Measurements from ENCODE around the gene LECT2.

The LECT2 gene

DNA sequence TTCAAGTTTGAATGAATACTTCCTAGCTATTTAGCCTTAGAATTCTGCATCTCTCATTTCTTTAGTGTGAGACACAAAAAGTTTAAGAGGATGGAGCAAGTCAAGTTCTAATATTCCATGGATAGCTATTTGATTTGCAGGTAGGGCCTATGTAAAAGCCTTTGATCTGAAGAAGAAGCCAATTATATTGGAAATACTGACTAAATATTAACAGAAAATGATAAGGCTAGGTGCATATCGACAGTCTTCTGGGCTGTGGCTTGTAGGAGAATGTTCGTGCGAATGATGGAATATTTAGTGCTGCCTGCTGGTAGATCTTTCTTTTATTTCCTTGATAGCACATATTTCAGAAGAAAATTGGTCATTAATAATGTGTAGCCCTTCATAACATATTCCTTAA, at the start of gene LECT2:
LECT2 (minus strand) TSS at position 85 of the 400 bp plus-strand sequence. CDS start 150 bp downstream, outside the sequence.
- Histone ChIP-seq H3K27me3 (ENCODE audit: control insufficient read depth in 2 of 2, insufficient read depth in 2 of 2, low read length in 2 of 2) (no peaks in the 10 kb centered on the region), H3K4me1 (ENCODE audit: control insufficient read depth in 2 of 2, insufficient read depth in 2 of 2, low read length in 2 of 2) (no peaks in the 10 kb centered on the region), H3K9me3 (ENCODE audit: control insufficient read depth in 2 of 2, low read length in 2 of 2) (no peaks in the 10 kb centered on the region), H3K9ac (ENCODE audit: low read depth in 1 of 2, low read length in 2 of 2) (no peak within 1 kb of the TSS), H3K36me3 (ENCODE audit: control insufficient read depth in 2 of 2, insufficient read depth in 2 of 2, low read length in 2 of 2) (no peaks in the 10 kb centered on the region), H3K27ac (ENCODE audit: low read depth in 2 of 2, low read length in 2 of 2) (no peak within 1 kb of the TSS), H3K4me3 (ENCODE audit: low read length in 2 of 2) (no peak within 1 kb of the TSS)

- Histone ChIP-seq H3K9ac (ENCODE audit: low read depth in 1 of 2, low read length in 2 of 2) (no peak overlapping the region), H3K27ac (ENCODE audit: low read depth in 2 of 2, low read length in 2 of 2) (no peak overlapping the region), H3K27me3 (ENCODE audit: control insufficient read depth in 2 of 2, insufficient read depth in 2 of 2, low read length in 2 of 2) (peaks cover 0 to under 1% of the 10 kb centered on the region in 2 donors), H3K9me3 (ENCODE audit: control insufficient read depth in 2 of 2, low read length in 2 of 2) (no peaks in the 10 kb centered on the region), H3K4me1 (ENCODE audit: control insufficient read depth in 2 of 2, insufficient read depth in 2 of 2, low read length in 2 of 2) (no peaks in the 10 kb centered on the region), H3K36me3 (ENCODE audit: control insufficient read depth in 2 of 2, insufficient read depth in 2 of 2, low read length in 2 of 2) (no peaks in the 10 kb centered on the region), H3K4me3 (ENCODE audit: low read length in 2 of 2) (no peak overlapping the region)
These were observed 49.7 kb upstream of the LECT2 start for GRCh38 chr5:136004436-136004835.

DNA sequence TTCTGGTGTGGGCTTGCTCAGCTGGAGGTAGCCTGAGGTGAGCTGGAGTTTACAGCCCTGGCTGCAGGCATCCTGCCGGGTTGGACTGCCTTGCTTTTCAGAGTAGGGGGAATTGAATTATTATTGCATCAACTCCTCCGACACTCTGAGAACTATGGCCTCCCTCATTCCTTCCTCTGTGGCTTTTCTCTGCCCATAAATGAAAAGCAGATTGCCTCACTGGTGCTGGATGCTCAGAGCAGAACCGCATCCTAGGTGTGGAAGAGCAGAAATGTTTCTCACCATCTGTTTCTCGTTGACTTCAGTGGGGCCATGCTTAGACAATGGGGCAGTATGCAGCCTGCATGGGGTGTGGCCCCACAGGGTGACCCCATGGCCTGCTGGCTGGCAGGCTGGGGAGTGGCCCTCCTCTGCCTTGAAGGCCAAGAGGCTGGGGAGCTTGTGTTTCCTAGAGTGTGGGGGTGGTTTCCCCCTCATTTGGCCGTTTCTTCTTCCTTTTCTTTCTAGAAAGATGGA, 46.7 kb upstream of the LECT2 start:
- Histone ChIP-seq H3K4me1 (ENCODE audit: control insufficient read depth in 2 of 2, insufficient read depth in 2 of 2, low read length in 2 of 2) (no peaks in the 10 kb centered on the region), H3K9me3 (ENCODE audit: control insufficient read depth in 2 of 2, low read length in 2 of 2) (no peaks in the 10 kb centered on the region), H3K36me3 (ENCODE audit: control insufficient read depth in 2 of 2, insufficient read depth in 2 of 2, low read length in 2 of 2) (no peaks in the 10 kb centered on the region), H3K9ac (ENCODE audit: low read depth in 1 of 2, low read length in 2 of 2) (no peak overlapping the region), H3K27ac (ENCODE audit: low read depth in 2 of 2, low read length in 2 of 2) (no peak overlapping the region), H3K27me3 (ENCODE audit: control insufficient read depth in 2 of 2, insufficient read depth in 2 of 2, low read length in 2 of 2) (peaks cover 0 to 2% of the 10 kb centered on the region in 2 donors), H3K4me3 (ENCODE audit: low read length in 2 of 2) (no peak overlapping the region)

DNA sequence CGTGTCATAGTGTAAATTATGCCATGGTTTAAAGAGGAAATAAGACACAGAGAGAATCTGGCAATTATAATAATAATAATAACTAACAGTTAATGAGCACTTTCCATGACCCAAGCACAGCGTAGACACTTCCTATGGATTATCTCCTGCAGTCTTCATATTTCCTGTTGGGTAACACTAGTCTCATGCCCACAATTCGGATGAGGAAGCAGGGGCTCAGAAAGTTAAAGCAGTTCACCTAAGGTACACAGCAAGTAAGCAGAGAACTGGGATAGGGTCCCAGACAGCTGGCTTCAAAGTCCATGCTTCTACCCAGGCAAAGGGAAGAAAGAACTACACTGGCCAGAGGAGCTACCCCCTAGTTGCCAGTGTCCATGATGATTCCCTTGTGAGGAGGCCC, 46.1 kb upstream of the LECT2 start:
- no peak overlapping the region for H3K4me3 ChIP-seq (ENCODE audit: low read length in 2 of 2)
- H3K27ac ChIP-seq (ENCODE audit: low read depth in 2 of 2, low read length in 2 of 2), result no peak overlapping the region
- H3K9me3 ChIP-seq (ENCODE audit: control insufficient read depth in 2 of 2, low read length in 2 of 2), result no peaks in the 10 kb centered on the region
- H3K9ac ChIP-seq (ENCODE audit: low read depth in 1 of 2, low read length in 2 of 2), result no peak overlapping the region
- peaks cover 0 to 2% of the 10 kb centered on the region in 2 donors for H3K27me3 ChIP-seq (ENCODE audit: control insufficient read depth in 2 of 2, insufficient read depth in 2 of 2, low read length in 2 of 2)
- H3K36me3 ChIP-seq (ENCODE audit: control insufficient read depth in 2 of 2, insufficient read depth in 2 of 2, low read length in 2 of 2), result no peaks in the 10 kb centered on the region
- no peaks in the 10 kb centered on the region for H3K4me1 ChIP-seq (ENCODE audit: control insufficient read depth in 2 of 2, insufficient read depth in 2 of 2, low read length in 2 of 2)

- Histone ChIP-seq H3K9ac (ENCODE audit: low read depth in 1 of 2, low read length in 2 of 2) (no peak overlapping the region), H3K27ac (ENCODE audit: low read depth in 2 of 2, low read length in 2 of 2) (no peak overlapping the region), H3K36me3 (ENCODE audit: control insufficient read depth in 2 of 2, insufficient read depth in 2 of 2, low read length in 2 of 2) (no peaks in the 10 kb centered on the region), H3K9me3 (ENCODE audit: control insufficient read depth in 2 of 2, low read length in 2 of 2) (no peaks in the 10 kb centered on the region), H3K27me3 (ENCODE audit: control insufficient read depth in 2 of 2, insufficient read depth in 2 of 2, low read length in 2 of 2) (peaks cover 0 to 2% of the 10 kb centered on the region in 2 donors), H3K4me3 (ENCODE audit: low read length in 2 of 2) (no peak overlapping the region), H3K4me1 (ENCODE audit: control insufficient read depth in 2 of 2, insufficient read depth in 2 of 2, low read length in 2 of 2) (no peaks in the 10 kb centered on the region)
These were observed 45.4 kb upstream of the LECT2 start for GRCh38 chr5:136000147-136000546.

DNA sequence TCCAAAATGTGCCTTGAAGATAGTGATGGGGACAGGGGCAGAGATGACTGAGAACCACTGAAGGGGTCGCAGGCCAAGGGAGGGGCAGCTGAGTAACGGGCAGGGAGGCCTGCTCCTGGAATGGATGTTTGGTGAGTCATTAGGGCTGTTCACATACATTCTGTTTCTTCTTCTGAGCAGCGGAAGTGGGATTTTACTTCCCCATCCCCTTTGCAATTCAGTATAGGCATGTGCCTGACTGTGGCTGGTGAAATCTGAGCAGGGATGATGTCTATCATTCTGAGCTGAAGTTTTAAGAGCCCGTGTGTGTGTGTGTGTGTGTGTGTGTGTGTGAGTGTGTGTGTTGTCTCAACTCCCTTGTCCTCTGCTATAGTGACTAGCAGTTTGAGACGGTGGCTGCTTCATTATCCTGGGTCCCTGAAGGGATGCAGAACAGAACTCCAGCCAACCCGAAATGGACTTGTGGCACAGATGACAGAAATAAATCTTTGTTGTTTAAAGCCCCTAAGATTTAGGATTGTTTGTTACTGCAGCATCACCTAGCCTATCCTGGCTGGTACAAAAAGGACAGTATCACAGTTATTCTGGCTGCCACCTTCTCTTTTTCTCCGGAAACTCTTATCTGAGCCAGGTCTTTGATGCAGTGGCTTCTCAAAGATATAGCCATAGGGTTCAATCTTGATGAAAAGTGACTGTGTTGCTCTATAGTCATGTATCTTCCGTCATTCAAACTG, 44.8 kb upstream of the LECT2 start:
- no peak overlapping the region for H3K9ac ChIP-seq (ENCODE audit: low read depth in 1 of 2, low read length in 2 of 2)
- no peaks in the 10 kb centered on the region for H3K36me3 ChIP-seq (ENCODE audit: control insufficient read depth in 2 of 2, insufficient read depth in 2 of 2, low read length in 2 of 2)
- peaks cover 0 to 2% of the 10 kb centered on the region in 2 donors for H3K27me3 ChIP-seq (ENCODE audit: control insufficient read depth in 2 of 2, insufficient read depth in 2 of 2, low read length in 2 of 2)
- no peak overlapping the region for H3K27ac ChIP-seq (ENCODE audit: low read depth in 2 of 2, low read length in 2 of 2)
- H3K4me1 ChIP-seq (ENCODE audit: control insufficient read depth in 2 of 2, insufficient read depth in 2 of 2, low read length in 2 of 2), result no peaks in the 10 kb centered on the region
- no peaks in the 10 kb centered on the region for H3K9me3 ChIP-seq (ENCODE audit: control insufficient read depth in 2 of 2, low read length in 2 of 2)
- no peak overlapping the region for H3K4me3 ChIP-seq (ENCODE audit: low read length in 2 of 2)

- H3K9ac ChIP-seq (ENCODE audit: low read depth in 1 of 2, low read length in 2 of 2), result no peak overlapping the region
- no peaks in the 10 kb centered on the region for H3K36me3 ChIP-seq (ENCODE audit: control insufficient read depth in 2 of 2, insufficient read depth in 2 of 2, low read length in 2 of 2)
- peaks cover 0 to 2% of the 10 kb centered on the region in 2 donors for H3K27me3 ChIP-seq (ENCODE audit: control insufficient read depth in 2 of 2, insufficient read depth in 2 of 2, low read length in 2 of 2)
- no peak overlapping the region for H3K4me3 ChIP-seq (ENCODE audit: low read length in 2 of 2)
- no peaks in the 10 kb centered on the region for H3K4me1 ChIP-seq (ENCODE audit: control insufficient read depth in 2 of 2, insufficient read depth in 2 of 2, low read length in 2 of 2)
- no peaks in the 10 kb centered on the region for H3K9me3 ChIP-seq (ENCODE audit: control insufficient read depth in 2 of 2, low read length in 2 of 2)
- H3K27ac ChIP-seq (ENCODE audit: low read depth in 2 of 2, low read length in 2 of 2), result peak overlapping the region; percentile 6 to 32
These were observed 44.1 kb upstream of the LECT2 start for GRCh38 chr5:135998889-135999288.

- no peak overlapping the region for H3K4me3 ChIP-seq (ENCODE audit: low read length in 2 of 2)
- no peaks in the 10 kb centered on the region for H3K36me3 ChIP-seq (ENCODE audit: control insufficient read depth in 2 of 2, insufficient read depth in 2 of 2, low read length in 2 of 2)
- peaks cover 0 to 2% of the 10 kb centered on the region in 2 donors for H3K27me3 ChIP-seq (ENCODE audit: control insufficient read depth in 2 of 2, insufficient read depth in 2 of 2, low read length in 2 of 2)
- no peak overlapping the region for H3K27ac ChIP-seq (ENCODE audit: low read depth in 2 of 2, low read length in 2 of 2)
- H3K4me1 ChIP-seq (ENCODE audit: control insufficient read depth in 2 of 2, insufficient read depth in 2 of 2, low read length in 2 of 2), result no peaks in the 10 kb centered on the region
- H3K9ac ChIP-seq (ENCODE audit: low read depth in 1 of 2, low read length in 2 of 2), result no peak overlapping the region
- no peaks in the 10 kb centered on the region for H3K9me3 ChIP-seq (ENCODE audit: control insufficient read depth in 2 of 2, low read length in 2 of 2)
These were observed 43.0 kb upstream of the LECT2 start for GRCh38 chr5:135997673-135998335.

- peaks cover 0 to 2% of the 10 kb centered on the region in 2 donors for H3K27me3 ChIP-seq (ENCODE audit: control insufficient read depth in 2 of 2, insufficient read depth in 2 of 2, low read length in 2 of 2)
- no peak overlapping the region for H3K9ac ChIP-seq (ENCODE audit: low read depth in 1 of 2, low read length in 2 of 2)
- no peaks in the 10 kb centered on the region for H3K9me3 ChIP-seq (ENCODE audit: control insufficient read depth in 2 of 2, low read length in 2 of 2)
- H3K4me1 ChIP-seq (ENCODE audit: control insufficient read depth in 2 of 2, insufficient read depth in 2 of 2, low read length in 2 of 2), result no peaks in the 10 kb centered on the region
- H3K27ac ChIP-seq (ENCODE audit: low read depth in 2 of 2, low read length in 2 of 2), result no peak overlapping the region
- no peak overlapping the region for H3K4me3 ChIP-seq (ENCODE audit: low read length in 2 of 2)
- H3K36me3 ChIP-seq (ENCODE audit: control insufficient read depth in 2 of 2, insufficient read depth in 2 of 2, low read length in 2 of 2), result no peaks in the 10 kb centered on the region
These were observed 41.8 kb upstream of the LECT2 start for GRCh38 chr5:135996611-135997010.

DNA sequence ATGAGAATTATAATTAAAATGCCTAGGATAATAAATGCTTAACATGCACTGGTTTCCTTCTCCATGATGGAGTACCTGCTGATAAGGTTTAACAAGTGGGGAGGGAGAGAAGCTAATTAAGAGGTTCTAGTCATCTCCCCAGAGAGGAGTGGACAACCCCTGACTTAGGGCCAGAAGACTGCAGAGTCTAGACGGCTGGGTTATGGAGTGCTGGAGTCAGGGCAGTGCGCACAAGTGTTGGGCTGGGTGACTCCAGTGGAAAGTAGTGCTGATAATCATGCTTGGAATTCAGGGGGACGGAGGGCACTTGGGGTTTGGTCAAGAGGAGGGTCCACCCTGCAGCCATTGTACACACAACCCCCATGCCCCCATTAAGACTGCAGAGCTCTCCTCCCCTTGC, 41.2 kb upstream of the LECT2 start:
- peaks cover 0 to 2% of the 10 kb centered on the region in 2 donors for H3K27me3 ChIP-seq (ENCODE audit: control insufficient read depth in 2 of 2, insufficient read depth in 2 of 2, low read length in 2 of 2)
- no peak overlapping the region for H3K27ac ChIP-seq (ENCODE audit: low read depth in 2 of 2, low read length in 2 of 2)
- H3K36me3 ChIP-seq (ENCODE audit: control insufficient read depth in 2 of 2, insufficient read depth in 2 of 2, low read length in 2 of 2), result no peaks in the 10 kb centered on the region
- H3K4me1 ChIP-seq (ENCODE audit: control insufficient read depth in 2 of 2, insufficient read depth in 2 of 2, low read length in 2 of 2), result no peaks in the 10 kb centered on the region
- no peaks in the 10 kb centered on the region for H3K9me3 ChIP-seq (ENCODE audit: control insufficient read depth in 2 of 2, low read length in 2 of 2)
- no peak overlapping the region for H3K9ac ChIP-seq (ENCODE audit: low read depth in 1 of 2, low read length in 2 of 2)
- H3K4me3 ChIP-seq (ENCODE audit: low read length in 2 of 2), result no peak overlapping the region
